ENCODE measurements around the gene SRPK2. TPM values are rescaled to one million over a fixed set of nuclear protein-coding genes. Genes with fewer than 3 reads are reported as not detected.
"Not testable (repeated sequence)": the region's sequence is repeated elsewhere in the genome, so short reads cannot be mapped to it uniquely, and the experiment has no call there.

Gene SRPK2
- total RNA-seq, 1 experiment from 2014 or later = 59.8 TPM

- POLR2A ChIA-PET (ENCODE audit: low non-redundant PET) = interaction anchor here (0.7 kb wide), 1 partner anchor 349 kb away, joined by 4 read pairs; no protein-coding TSS in a partner anchor
- CTCF ChIA-PET = interaction anchor here (0.7 kb wide), 1 partner anchor 88 kb away, joined by 3 read pairs; no protein-coding TSS in a partner anchor
- Histone ChIP-seq H3K4me1 (ENCODE audit: insufficient read depth, low read length, poor library complexity, severe bottlenecking) (no peaks in the 10 kb centered on the region), H3K36me3 (ENCODE audit: insufficient read depth, low read length, poor library complexity, severe bottlenecking) (no peaks in the 10 kb centered on the region), H3K4me3 (ENCODE audit: low read depth, low read length, poor library complexity, severe bottlenecking) (no peak overlapping the region), H3K27me3 (replicated peaks; ENCODE audit: insufficient read depth, low read depth, low read length, poor library complexity) (no peaks in the 10 kb centered on the region), H3K27ac (ENCODE audit: low read depth, low read length, poor library complexity, severe bottlenecking) (no peak overlapping the region), H3K9me3 (ENCODE audit: low read depth, low read length, poor library complexity, severe bottlenecking) (no peaks in the 10 kb centered on the region)
- no peak for DNase-seq (ENCODE audit: low spot score)
- intact Hi-C loops (cut with micrococcal nuclease; ENCODE audit: unreplicated experiment) = no loop called here
- TF ChIP-seq EZH2 (IDR thresholded peaks at IDR 0.05; ENCODE audit: borderline replicate concordance, low read depth, low read length, poor library complexity, severe bottlenecking) (no peak), CTCF (conservative IDR thresholded peaks at IDR 0.05; ENCODE audit: low read depth, low read length) (no peak)
- no TSS peak for BruUV-seq (replicated peaks)
Observed at GRCh38 chr7:105325216-105325904, 63.4 kb downstream of the SRPK2 start.

GRCh38 chr7:105324606-105325005 is 64.1 kb downstream of the SRPK2 start:
- intact Hi-C loops (cut with micrococcal nuclease; ENCODE audit: unreplicated experiment); H3K4me1 ChIP-seq (ENCODE audit: insufficient read depth, low read length, poor library complexity, severe bottlenecking); H3K36me3 ChIP-seq (ENCODE audit: insufficient read depth, low read length, poor library complexity, severe bottlenecking); BruUV-seq (replicated peaks); H3K9me3 ChIP-seq (ENCODE audit: low read depth, low read length, poor library complexity, severe bottlenecking); H3K27me3 ChIP-seq (replicated peaks; ENCODE audit: insufficient read depth, low read depth, low read length, poor library complexity); DNase-seq (ENCODE audit: low spot score); H3K4me3 ChIP-seq (ENCODE audit: low read depth, low read length, poor library complexity, severe bottlenecking); H3K27ac ChIP-seq (ENCODE audit: low read depth, low read length, poor library complexity, severe bottlenecking): not testable (repeated sequence)
- ChIA-PET CTCF (interaction anchor here (0.7 kb wide), 1 partner anchor 89 kb away, joined by 3 read pairs; no protein-coding TSS in a partner anchor), POLR2A (ENCODE audit: low non-redundant PET) (interaction anchor here (0.6 kb wide), 1 partner anchor 23 kb away, joined by 8 read pairs; no protein-coding TSS in a partner anchor)

- no peaks in the 10 kb centered on the region for H3K4me1 ChIP-seq (ENCODE audit: insufficient read depth, low read length, poor library complexity, severe bottlenecking)
- intact Hi-C loops (cut with micrococcal nuclease; ENCODE audit: unreplicated experiment) = no loop called here
- POLR2A ChIA-PET (ENCODE audit: low non-redundant PET) = no interaction called here
- no TSS peak for BruUV-seq (replicated peaks)
- H3K4me3 ChIP-seq (ENCODE audit: low read depth, low read length, poor library complexity, severe bottlenecking) = no peak overlapping the region
- H3K27ac ChIP-seq (ENCODE audit: low read depth, low read length, poor library complexity, severe bottlenecking) = no peak overlapping the region
- no peaks in the 10 kb centered on the region for H3K27me3 ChIP-seq (replicated peaks; ENCODE audit: insufficient read depth, low read depth, low read length, poor library complexity)
- TF ChIP-seq EZH2 (IDR thresholded peaks at IDR 0.05; ENCODE audit: borderline replicate concordance, low read depth, low read length, poor library complexity, severe bottlenecking) = no peak
- TF ChIP-seq CTCF (conservative IDR thresholded peaks at IDR 0.05; ENCODE audit: low read depth, low read length) = no peak
- DNase-seq (ENCODE audit: low spot score) = no peak
- no peaks in the 10 kb centered on the region for H3K36me3 ChIP-seq (ENCODE audit: insufficient read depth, low read length, poor library complexity, severe bottlenecking)
- no peaks in the 10 kb centered on the region for H3K9me3 ChIP-seq (ENCODE audit: low read depth, low read length, poor library complexity, severe bottlenecking)
- CTCF ChIA-PET = interaction anchor here (0.6 kb wide), 1 partner anchor 58 kb away, joined by 3 read pairs; no protein-coding TSS in a partner anchor
Observed at GRCh38 chr7:105323366-105323765, 65.4 kb downstream of the SRPK2 start.
